ENCODE data around the gene GPR39.

DNA sequence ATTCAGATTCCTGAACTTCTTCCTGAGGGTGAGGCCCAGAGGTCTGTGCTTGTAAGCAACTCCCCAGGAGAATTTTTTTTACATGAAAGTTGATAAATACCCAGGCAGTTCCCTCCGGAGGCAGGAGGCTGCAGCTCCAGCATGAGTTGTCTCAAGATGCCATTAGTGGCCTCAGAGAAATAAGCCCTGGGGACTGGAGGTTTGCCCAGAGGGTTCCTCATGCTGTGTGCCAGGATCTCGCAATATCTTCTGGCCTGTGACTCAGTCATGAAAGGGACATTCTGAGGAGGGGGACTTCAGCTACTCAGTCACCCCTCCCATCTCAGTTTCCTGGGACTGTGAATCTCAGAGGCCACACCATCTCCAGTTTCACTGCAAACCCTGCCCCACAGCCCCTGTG, 203.5 kb downstream of the GPR39 start:
- no peak for TF ChIP-seq CTCF (IDR thresholded peaks at IDR 0.05; ENCODE audit: low read length)
- TF ChIP-seq EZH2 (optimal IDR thresholded peaks at IDR 0.05; ENCODE audit: low read depth, low read length) = no peak
- no peak for TF ChIP-seq EZH2phosphoT487 (IDR thresholded peaks at IDR 0.05; ENCODE audit: low read length)
